ENCODE data around the gene ELFN1.

Gene ELFN1

GRCh38 chr7:1696671-1697498 is 26.8 kb downstream of the ELFN1 start:
- no peak for DNase-seq

DNA sequence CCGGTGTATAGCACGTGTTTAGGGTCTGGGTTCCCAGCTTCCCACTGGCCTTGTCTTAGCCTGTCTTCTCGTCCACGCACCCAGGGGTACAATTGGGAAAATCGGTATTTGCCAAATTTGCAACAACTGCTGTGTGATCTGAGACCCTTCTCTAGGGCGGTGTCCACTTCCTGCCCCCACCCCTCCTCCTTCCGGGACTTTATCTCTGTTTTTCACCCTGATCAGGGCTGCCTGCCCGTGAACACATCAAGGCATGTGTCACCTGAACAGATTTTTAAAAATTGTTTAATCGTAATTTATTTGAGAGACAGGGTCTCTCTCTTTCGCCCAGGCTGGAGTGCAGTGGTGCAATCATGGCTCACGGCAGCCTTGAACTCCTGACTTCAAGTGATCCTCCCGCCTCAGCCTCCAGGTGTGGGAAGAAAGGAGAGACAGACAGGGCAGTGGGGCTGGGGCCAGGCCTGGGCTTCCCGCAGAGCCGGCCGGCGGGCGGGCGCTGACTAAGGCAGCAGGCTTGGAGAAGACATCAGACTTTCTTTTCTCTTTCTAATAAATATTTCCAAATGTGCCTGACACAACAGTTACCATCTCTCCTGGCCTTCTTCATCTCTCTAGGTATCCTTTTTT is 27.5 kb downstream of the ELFN1 start:
- DNase-seq = no peak

- no peak for DNase-seq
Observed at GRCh38 chr7:1698201-1698600, 28.1 kb downstream of the ELFN1 start.

- no peak for DNase-seq
Observed at GRCh38 chr7:1698951-1699350, 28.9 kb downstream of the ELFN1 start.

DNA sequence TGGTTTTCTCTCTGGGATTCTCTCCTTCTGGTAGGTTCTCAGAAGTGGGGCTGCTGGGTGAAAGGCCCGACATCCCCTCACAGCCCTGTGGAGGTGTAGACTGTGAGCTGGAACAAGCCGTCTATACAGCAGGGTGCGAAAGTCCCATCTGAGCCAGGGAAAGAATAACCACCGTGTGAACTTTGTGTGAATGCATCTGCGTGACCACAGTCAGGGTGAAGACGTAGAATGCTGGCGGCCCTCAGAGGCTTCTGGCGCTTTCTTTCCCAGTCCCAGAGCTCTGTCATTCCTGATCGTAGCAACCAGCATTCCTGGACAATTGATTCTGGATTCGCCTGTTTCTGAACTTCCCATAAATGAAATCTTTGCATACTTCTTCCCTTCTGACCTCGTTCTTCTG is 30.0 kb downstream of the ELFN1 start:
- no peak for DNase-seq

GRCh38 chr7:1700536-1701333 is 30.7 kb downstream of the ELFN1 start:
- no peak for DNase-seq

- DNase-seq = no peak
Observed at GRCh38 chr7:1702652-1703051, 32.6 kb downstream of the ELFN1 start.

DNA sequence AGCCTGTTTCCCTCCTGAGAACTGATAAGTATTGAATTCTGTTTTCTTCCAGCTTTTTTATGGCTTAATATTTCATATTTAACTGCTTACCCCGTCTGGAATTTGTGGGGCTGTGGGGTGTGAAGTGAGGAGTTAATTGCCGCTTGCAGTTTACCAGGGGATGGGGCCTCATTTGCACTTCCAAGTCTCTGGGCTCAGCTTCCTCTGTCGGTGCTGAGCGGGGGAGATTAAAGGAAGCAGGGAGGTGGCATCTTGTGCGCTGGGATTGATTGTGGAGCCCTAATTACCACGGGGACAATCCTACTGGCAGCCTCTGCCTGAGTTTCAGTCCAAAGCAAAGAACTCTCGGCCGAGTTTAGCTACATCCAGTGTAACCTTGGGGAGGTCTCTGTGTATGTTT is 33.4 kb downstream of the ELFN1 start:
- no peak for DNase-seq

DNA sequence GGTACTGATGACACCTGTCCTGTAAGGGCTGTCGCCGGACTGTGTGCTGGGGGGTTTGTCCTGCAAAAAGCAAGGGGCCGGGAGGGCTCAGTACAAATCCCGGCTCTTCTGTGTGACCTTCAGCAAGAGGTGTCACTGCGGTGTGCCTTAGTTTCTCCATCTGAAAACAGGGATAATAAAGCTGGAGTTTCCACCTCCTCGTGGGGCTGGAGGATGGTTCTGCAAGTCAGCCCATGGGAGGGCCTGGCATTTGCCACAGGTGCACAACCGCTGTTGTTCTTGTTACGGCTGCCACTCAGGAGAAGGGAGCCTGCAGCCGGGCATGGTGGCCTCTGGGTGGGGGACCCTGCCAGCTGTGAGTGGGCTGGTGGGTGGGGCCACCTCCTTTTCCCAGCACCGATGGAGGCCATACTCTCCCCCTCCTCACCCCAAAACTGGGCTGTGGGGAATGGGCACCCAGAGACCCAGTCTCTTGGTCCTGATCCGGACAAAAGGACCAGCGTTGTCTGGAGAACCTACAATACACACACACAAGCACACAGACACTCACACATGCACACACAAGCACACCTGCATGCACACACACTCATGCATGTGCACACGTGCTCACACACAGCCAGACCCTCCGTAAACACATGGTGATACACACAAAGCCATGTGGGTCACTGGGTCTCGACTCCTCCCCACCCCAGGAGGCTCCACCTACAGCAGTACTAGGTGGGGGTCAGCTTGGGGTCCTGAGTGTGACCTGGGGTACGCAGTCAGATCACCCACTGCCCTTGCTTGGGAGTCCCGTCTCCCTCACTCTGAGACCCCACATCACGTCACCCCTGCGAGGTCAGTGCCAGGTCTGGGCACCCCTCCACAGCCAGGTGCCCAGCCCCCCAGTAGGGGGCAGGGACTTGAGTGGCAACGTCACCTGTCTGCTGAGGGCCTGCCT is 34.1 kb downstream of the ELFN1 start:
- no peak for DNase-seq

GRCh38 chr7:1704811-1705738 is 35.0 kb downstream of the ELFN1 start:
- no peak for DNase-seq

- no peak for DNase-seq
Observed at GRCh38 chr7:1705856-1706255, 35.8 kb downstream of the ELFN1 start.

DNA sequence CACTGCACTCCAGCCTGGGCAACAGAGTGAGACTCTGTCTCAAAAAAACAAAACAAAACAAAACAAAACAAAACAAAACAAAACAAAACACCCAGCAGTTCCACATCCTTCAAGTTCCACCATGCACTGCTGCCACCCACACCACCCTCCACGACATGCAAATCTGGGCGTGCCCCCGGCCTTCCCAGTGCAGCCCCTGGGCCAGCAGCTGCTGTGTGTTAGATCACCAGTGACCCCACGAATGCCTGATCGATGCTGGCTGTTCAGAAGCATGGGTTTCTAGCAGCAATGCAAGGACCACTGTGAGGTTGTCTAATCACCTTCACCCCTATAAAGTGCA is 36.3 kb downstream of the ELFN1 start:
- DNase-seq = no peak

- no peak for DNase-seq
Observed at GRCh38 chr7:1706721-1707613, 36.9 kb downstream of the ELFN1 start.

DNA sequence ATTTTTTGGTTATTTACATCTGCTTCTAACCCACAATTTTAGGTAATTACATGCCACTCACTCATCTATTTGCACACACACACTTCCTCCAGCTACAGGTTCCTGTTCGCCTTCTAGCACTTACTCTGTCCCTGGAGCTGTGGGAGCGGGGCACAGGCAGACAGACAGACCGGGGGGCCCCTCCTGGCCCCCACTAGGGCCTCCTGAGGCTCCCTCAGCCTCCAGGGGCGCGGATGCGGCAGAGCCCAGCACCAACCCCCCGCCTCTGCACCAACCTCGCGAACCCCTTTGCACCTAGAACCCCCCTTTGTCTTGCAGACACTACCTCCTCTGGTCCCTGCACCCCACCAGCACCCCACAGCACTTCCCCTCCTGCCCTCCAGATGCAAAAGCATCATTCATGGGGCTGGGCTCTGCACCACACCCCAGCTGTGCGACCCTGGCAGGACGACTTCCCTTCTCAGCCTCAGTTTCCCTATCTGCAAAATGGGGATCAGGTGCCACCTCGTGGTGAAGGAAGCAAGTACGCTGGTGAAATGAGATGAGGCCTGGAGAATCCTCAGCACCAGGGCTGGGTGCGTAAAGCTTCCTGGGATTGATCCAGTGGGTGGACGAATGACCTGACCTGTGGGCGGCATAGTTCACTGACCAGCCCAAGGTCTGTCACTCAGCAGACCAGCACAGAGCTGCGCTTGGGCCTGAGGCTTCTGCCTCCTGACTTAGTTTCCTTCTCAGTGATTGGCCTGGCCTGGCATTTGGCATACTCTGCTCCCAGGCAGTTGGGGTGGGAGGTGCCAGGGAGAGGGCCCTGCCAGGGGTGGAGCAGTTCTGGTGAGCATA is 37.9 kb downstream of the ELFN1 start:
- DNase-seq = no peak

- no peak for DNase-seq
Observed at GRCh38 chr7:1708596-1709251, 38.6 kb downstream of the ELFN1 start.

GRCh38 chr7:1709281-1709680 is 39.2 kb downstream of the ELFN1 start:
- no peak for DNase-seq

GRCh38 chr7:1709900-1710299 is 39.8 kb downstream of the ELFN1 start:
- DNase-seq = no peak

- DNase-seq = no peak
Observed at GRCh38 chr7:1710936-1711335, 40.9 kb downstream of the ELFN1 start.

DNA sequence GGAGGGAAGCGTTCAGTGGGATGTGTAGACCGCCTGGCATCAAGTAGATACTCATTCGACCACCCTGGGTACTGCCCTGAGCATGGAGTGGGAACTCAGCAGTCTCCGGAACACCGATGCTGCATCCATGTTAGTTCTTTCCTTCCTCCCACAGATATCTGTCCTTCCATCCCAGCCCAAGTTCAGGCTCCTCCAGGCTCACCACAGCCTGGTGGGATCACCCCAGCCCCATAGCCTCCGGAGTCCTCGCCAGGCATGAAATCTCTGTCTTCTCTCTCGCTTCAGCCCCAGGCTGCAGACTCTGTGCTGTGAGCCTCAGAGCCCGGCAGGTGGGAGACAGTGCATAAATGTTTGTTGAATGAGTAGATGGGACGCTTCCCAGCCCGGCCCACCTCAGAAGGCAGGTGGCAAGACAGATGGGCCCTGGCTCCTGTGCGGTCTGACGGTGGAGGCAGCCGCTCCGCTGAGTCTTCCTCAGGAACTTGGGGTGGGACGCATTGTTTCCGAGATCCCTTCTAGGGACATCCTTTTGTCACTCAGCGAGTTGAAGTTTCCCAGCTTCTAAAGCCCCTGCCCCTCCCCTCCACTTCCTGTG is 42.9 kb downstream of the ELFN1 start:
- DNase-seq = no peak
